Stomach (tissue), 9 donors: ENCODE results near the gene SH3BGR. TPM values are rescaled to one million over a fixed set of nuclear protein-coding genes. Genes with fewer than 3 reads are reported as not detected.

Experiments used
- DNase-seq, 2 donors: peaks; one replicate each; pipeline versions ENCODE4 v3.0.0 to v3.0.0-alpha.2; 2013 to 2019
- H3K27ac ChIP-seq, 5 donors: fragments of 200-600 bp in 4 of 5; sonication (generic) in 4 of 5; one replicate each; pipeline ENCODE4 v1.5.1; 2013 to 2019; ENCODE audit warnings: mild to moderate bottlenecking in 1 of 5, moderate library complexity in 1 of 5
- H3K27me3 ChIP-seq, 3 donors: fragments of 200-600 bp; sonication (generic); one replicate each; pipeline ENCODE4 v1.5.1; 2017 to 2019; ENCODE audit warnings: mixed run types in 1 of 3
- H3K36me3 ChIP-seq, 4 donors: fragments of 200-600 bp; sonication (generic); 1 replicate in 3 of 4; 2 replicates in 1 of 4; pipeline ENCODE4 v1.5.1; 2016 to 2019
- H3K4me1 ChIP-seq, 4 donors: fragments of 200-600 bp; sonication (generic); one replicate each; pipeline ENCODE4 v1.5.1; 2016 to 2019
- H3K4me3 ChIP-seq, 4 donors: fragments of 200-600 bp; sonication (generic) in 3 of 4; one replicate each; pipeline ENCODE4 v1.5.1; 2016 to 2019; ENCODE audit warnings: mild to moderate bottlenecking in 1 of 4
- H3K9me3 ChIP-seq, 4 donors: fragments of 200-600 bp; sonication (generic); one replicate each; pipeline ENCODE4 v1.5.1; 2016 to 2019
- EP300 ChIP-seq: sonication (generic); formaldehyde crosslinking; IDR thresholded peaks from one replicate; pipeline ENCODE4 v1.6.1; 2017; ENCODE audit warnings: antibody characterized with exemption
- POLR2A ChIP-seq, 4 donors: fragments of 450-650 bp; IDR thresholded peaks; one replicate each; pipeline ENCODE4 v1.6.1; 2016; ENCODE audit warnings: antibody characterized with exemption in 4 of 4, control low read depth in 2 of 4, mild to moderate bottlenecking in 1 of 4, moderate library complexity in 1 of 4
- POLR2AphosphoS5 ChIP-seq, 3 donors: sonication (generic); formaldehyde crosslinking; IDR thresholded peaks; one replicate each; pipeline ENCODE4 v1.6.1; 2016; ENCODE audit warnings: antibody characterized with exemption in 3 of 3
- WGBS, 5 donors: extraction: QIAGEN DNeasy Blood & Tissue Kit in 3 of 5; methylation state at CpG; one replicate each; pipeline versions ENCODE4 v1.1.5 to v1.1.7; 2013 to 2018; 5-methylcytosine and 5-hydroxymethylcytosine counted together
- intact Hi-C: fragments of 100-400 bp; cut with DNase I; formaldehyde crosslinking; loops from one replicate; pipeline ENCODE4 v1.15.1; 2023; ENCODE audit warnings: low total_unique reads
- polyA plus RNA-seq, 3 donors: library from polyadenylated mRNA; stranded (reverse); fragments of 200-250 nt; gene quantifications; one replicate each; pipeline ENCODE4 v1.2.3, GENCODE V29; 2013
- total RNA-seq, 5 donors: library from RNA; depleted of rRNA; stranded (reverse); fragments of >200 nt; gene quantifications; one replicate each; pipeline versions ENCODE4 v1.1.0 to v1.2.3, GENCODE V29; 2014 to 2016
- TF ChIP-seq, protein P1 (sequence below), 7 experiments: fragments of 450-650 bp in 4 of 7; fragments of 200-600 bp in 3 of 7; sonication (generic) in 3 of 7; IDR thresholded peaks; one replicate each; pipeline ENCODE4 v1.5.1; 2016 to 2019; ENCODE audit warnings: antibody characterized with exemption in 7 of 7, control low read depth in 2 of 7, mild to moderate bottlenecking in 1 of 7
- donor health status: healthy with polysubstance abuse.
- donor health status: Bipolar disorder and iron deficiency.
- donor health status: healthy.

Gene SH3BGR
- total and polyA plus RNA-seq, 8 donors: 0.87 to 295 (median 7.9) TPM; not detected in 1

DNA sequence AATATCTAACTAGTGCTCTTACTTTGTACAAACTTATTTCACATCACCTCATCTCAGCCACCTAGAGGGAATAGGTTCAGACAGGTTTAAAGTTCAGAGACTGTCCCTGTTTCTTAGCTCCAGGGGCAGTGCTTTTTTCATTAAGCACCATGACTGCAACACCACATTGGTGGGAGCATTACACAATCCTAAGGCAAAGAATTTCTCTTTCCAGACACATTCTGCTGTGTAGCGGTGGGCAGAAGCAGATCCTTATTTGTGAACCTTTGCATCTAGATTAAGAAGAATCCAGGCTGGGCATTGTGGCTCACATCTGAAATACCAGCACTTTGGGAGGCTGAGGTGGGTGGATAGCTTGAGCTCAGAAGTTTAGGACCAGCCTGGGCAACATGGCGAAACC lies 22.3 kb upstream of the SH3BGR start:
- DNase-seq: no peak
- Histone ChIP-seq H3K36me3 (no peaks in the 10 kb centered on the region), H3K4me3 (no peak overlapping the region), H3K9me3 (no peaks in the 10 kb centered on the region), H3K4me1 (no peaks in the 10 kb centered on the region), H3K27ac (no peak overlapping the region), H3K27me3 (no peaks in the 10 kb centered on the region)
- intact Hi-C loops: no loop called here
- 59 to 98% (median 76%) methylated on average over 2 of the region's 2 CpGs for WGBS, 5 donors
- TF ChIP-seq POLR2A (IDR thresholded peaks at IDR 0.05): no peak
- no peak for TF ChIP-seq EP300
- TF ChIP-seq, protein P1, sequence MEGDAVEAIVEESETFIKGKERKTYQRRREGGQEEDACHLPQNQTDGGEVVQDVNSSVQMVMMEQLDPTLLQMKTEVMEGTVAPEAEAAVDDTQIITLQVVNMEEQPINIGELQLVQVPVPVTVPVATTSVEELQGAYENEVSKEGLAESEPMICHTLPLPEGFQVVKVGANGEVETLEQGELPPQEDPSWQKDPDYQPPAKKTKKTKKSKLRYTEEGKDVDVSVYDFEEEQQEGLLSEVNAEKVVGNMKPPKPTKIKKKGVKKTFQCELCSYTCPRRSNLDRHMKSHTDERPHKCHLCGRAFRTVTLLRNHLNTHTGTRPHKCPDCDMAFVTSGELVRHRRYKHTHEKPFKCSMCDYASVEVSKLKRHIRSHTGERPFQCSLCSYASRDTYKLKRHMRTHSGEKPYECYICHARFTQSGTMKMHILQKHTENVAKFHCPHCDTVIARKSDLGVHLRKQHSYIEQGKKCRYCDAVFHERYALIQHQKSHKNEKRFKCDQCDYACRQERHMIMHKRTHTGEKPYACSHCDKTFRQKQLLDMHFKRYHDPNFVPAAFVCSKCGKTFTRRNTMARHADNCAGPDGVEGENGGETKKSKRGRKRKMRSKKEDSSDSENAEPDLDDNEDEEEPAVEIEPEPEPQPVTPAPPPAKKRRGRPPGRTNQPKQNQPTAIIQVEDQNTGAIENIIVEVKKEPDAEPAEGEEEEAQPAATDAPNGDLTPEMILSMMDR (IDR thresholded peaks at IDR 0.05): no peak
- no peak for TF ChIP-seq POLR2AphosphoS5 (IDR thresholded peaks at IDR 0.05)

DNA sequence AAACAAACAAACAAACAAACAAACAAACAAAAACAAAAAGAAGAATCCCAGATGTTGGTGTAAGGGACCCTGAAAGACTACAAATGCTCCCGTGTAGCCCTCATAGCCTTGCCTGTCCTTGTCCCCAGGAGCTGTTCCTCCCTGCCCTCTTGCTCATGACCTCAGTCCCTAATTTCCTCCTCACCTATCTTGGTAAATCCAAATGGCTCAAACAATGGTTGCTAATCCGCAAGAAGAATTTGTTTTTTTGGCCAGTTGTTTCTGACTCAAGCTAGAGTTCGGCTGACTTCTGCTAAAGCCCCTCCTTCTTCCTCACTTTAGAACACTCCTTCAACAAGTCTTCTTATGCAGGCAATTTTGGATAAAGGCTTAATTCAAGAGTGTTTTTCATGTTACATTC lies 21.8 kb upstream of the SH3BGR start:
- H3K36me3 ChIP-seq: no peaks in the 10 kb centered on the region
- no peak overlapping the region for H3K4me3 ChIP-seq
- no peak overlapping the region for H3K27ac ChIP-seq
- intact Hi-C loops: no loop called here
- TF ChIP-seq POLR2A (IDR thresholded peaks at IDR 0.05): no peak
- TF ChIP-seq POLR2AphosphoS5 (IDR thresholded peaks at IDR 0.05): no peak
- TF ChIP-seq, protein P1 (IDR thresholded peaks at IDR 0.05): no peak
- no peak for TF ChIP-seq EP300
- no peak for DNase-seq
- no peaks in the 10 kb centered on the region for H3K4me1 ChIP-seq
- H3K27me3 ChIP-seq: no peaks in the 10 kb centered on the region
- no peaks in the 10 kb centered on the region for H3K9me3 ChIP-seq
- 78 to 90% (median 83%) methylated on average over 3 of the region's 3 CpGs for WGBS, 5 donors

DNA sequence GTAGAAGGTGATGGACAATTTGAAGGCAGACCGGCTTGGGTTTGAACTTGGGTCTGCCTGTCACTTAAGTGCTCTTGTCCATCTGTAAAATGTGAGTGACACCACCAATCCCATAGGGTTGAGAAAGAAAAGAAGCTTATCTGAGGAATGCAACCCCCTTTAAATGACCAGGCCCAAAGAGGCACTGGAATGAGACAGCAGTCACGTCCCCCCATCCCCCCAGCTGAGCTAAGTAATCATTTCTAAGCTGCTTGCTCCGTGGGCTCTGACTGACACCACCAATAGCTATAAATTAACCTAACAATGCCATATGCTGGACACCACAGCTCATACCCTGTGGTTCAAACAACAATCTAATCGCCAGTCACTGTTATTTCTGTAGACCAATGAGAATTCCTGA lies 21.3 kb upstream of the SH3BGR start:
- intact Hi-C loops: no loop called here
- TF ChIP-seq, protein P1 (IDR thresholded peaks at IDR 0.05): no peak
- TF ChIP-seq POLR2AphosphoS5 (IDR thresholded peaks at IDR 0.05): no peak
- no peak for TF ChIP-seq POLR2A (IDR thresholded peaks at IDR 0.05)
- TF ChIP-seq EP300: no peak
- no peaks in the 10 kb centered on the region for H3K9me3 ChIP-seq
- no peaks in the 10 kb centered on the region for H3K36me3 ChIP-seq
- H3K4me1 ChIP-seq: no peaks in the 10 kb centered on the region
- DNase-seq: no peak
- 56 to 70% (median 62%) methylated on average over 4 of the region's 4 CpGs for WGBS, 5 donors
- no peak overlapping the region for H3K27ac ChIP-seq
- H3K4me3 ChIP-seq: no peak overlapping the region
- no peaks in the 10 kb centered on the region for H3K27me3 ChIP-seq

DNA sequence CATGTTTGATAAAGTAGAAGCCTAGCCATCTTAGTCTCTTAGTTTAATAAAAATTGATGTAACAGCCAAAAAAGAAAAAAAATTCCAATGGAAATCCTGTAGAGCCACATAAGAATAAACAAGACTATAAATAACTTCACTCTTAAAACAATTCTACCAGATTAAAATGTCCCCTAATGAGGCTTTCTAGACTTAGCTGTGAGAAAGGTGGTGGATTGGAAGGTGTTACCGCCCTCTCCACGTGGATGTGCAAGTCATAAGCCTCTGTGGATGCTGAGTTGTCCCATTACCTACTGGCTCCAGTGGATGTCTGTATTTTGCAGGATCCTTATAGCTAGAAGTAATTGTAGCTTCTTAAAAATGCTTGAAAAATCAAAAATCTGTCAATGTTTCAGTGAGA lies 20.8 kb upstream of the SH3BGR start:
- Histone ChIP-seq H3K9me3 (no peaks in the 10 kb centered on the region), H3K27me3 (no peaks in the 10 kb centered on the region), H3K36me3 (no peaks in the 10 kb centered on the region), H3K27ac (no peak overlapping the region), H3K4me1 (no peaks in the 10 kb centered on the region), H3K4me3 (no peak overlapping the region)
- no peak for DNase-seq
- 72 to 84% (median 80%) methylated on average over 2 of the region's 2 CpGs for WGBS, 5 donors
- intact Hi-C loops: no loop called here
- TF ChIP-seq POLR2AphosphoS5 (IDR thresholded peaks at IDR 0.05) (no peak), POLR2A (IDR thresholded peaks at IDR 0.05) (no peak), EP300 (no peak)
- TF ChIP-seq, protein P1 (IDR thresholded peaks at IDR 0.05): no peak
